Neuronal stem cell (in vitro differentiated cells): ENCODE results near the gene OSGIN1.
A peak's percentile ranks its signal among the peaks of the same experiment; 100 is the strongest.

Experiments
- DNase-seq: peaks from one replicate; pipeline ENCODE4 v3.0.0-alpha.2; 2013; ENCODE audit warnings: low spot score
- H2AFZ ChIP-seq: one replicate; pipeline ENCODE4 v1.6.1; 2013; ENCODE audit warnings: mild to moderate bottlenecking, low read length, inconsistent platforms
- H2AK5ac ChIP-seq: 2 replicates; pipeline ENCODE4 v1.6.1; 2013; ENCODE audit warnings: low read depth, mild to moderate bottlenecking, inconsistent platforms, low read length, moderate library complexity, mixed read lengths
- H2BK120ac ChIP-seq: 2 replicates; pipeline ENCODE4 v1.6.1; 2013; ENCODE audit warnings: low read depth, mild to moderate bottlenecking, inconsistent platforms, low read length, moderate library complexity, mixed read lengths
- H2BK12ac ChIP-seq: one replicate; pipeline ENCODE4 v1.6.1; 2013; ENCODE audit warnings: low read length, inconsistent platforms
- H2BK15ac ChIP-seq: 2 replicates; pipeline ENCODE4 v1.6.1; 2013; ENCODE audit warnings: mild to moderate bottlenecking, low read length, inconsistent platforms, mixed read lengths
- H2BK5ac ChIP-seq: one replicate; pipeline ENCODE4 v1.6.1; 2013; ENCODE audit warnings: inconsistent platforms, mild to moderate bottlenecking, low read length, moderate library complexity
- H3K14ac ChIP-seq: one replicate; pipeline ENCODE4 v1.6.1; 2013; ENCODE audit warnings: low read length, inconsistent platforms
- H3K18ac ChIP-seq: 2 replicates; pipeline ENCODE4 v1.6.1; 2013; ENCODE audit warnings: low read length, inconsistent platforms
- H3K23ac ChIP-seq: 2 replicates; pipeline ENCODE4 v1.6.1; 2013; ENCODE audit warnings: low read depth, mild to moderate bottlenecking, mixed read lengths, low read length, inconsistent platforms; ENCODE audit not compliant: poor library complexity
- H3K27ac ChIP-seq: replicated peaks from 3 replicates; pipeline ENCODE4 v1.5.1; 2013; ENCODE audit warnings: low read length, inconsistent platforms
- H3K27me3 ChIP-seq, 3 experiments: 2 replicates each; pipeline ENCODE4 v1.6.1; 2013; ENCODE audit warnings: low read length in 3 of 3, mild to moderate bottlenecking in 2 of 3, inconsistent platforms in 1 of 3, low read depth in 1 of 3, mixed read lengths in 1 of 3, moderate library complexity in 1 of 3; ENCODE audit not compliant: control insufficient read depth in 3 of 3, insufficient read depth in 3 of 3
- H3K36me3 ChIP-seq, 2 donors: replicated peaks in 1 of 2; 2 replicates each; pipeline ENCODE4 v1.6.1; 2013; ENCODE audit warnings: low read length in 2 of 2; ENCODE audit not compliant: control insufficient read depth in 2 of 2, insufficient read depth in 2 of 2
- H3K4ac ChIP-seq: 2 replicates; pipeline ENCODE4 v1.6.1; 2013; ENCODE audit warnings: inconsistent platforms, mild to moderate bottlenecking, low read length, moderate library complexity
- H3K4me1 ChIP-seq, 2 donors: 1 replicate in 1 of 2; 2 replicates in 1 of 2; pipeline ENCODE4 v1.6.1; 2013; ENCODE audit warnings: low read length in 2 of 2, low read depth in 1 of 2; ENCODE audit not compliant: control insufficient read depth in 2 of 2, insufficient read depth in 1 of 2
- H3K4me2 ChIP-seq: one replicate; pipeline ENCODE4 v1.6.1; 2013; ENCODE audit warnings: mild to moderate bottlenecking, low read length, inconsistent platforms; ENCODE audit not compliant: insufficient read depth, poor library complexity, severe bottlenecking
- H3K4me3 ChIP-seq, 2 donors: 2 replicates each; pipeline ENCODE4 v1.5.1; 2013; ENCODE audit warnings: low read length in 2 of 2, mild to moderate bottlenecking in 2 of 2, inconsistent platforms in 1 of 2, moderate library complexity in 1 of 2
- H3K79me1 ChIP-seq: one replicate; pipeline ENCODE4 v1.6.1; 2013; ENCODE audit warnings: low read depth, mild to moderate bottlenecking, inconsistent platforms, low read length, moderate library complexity
- H3K9ac ChIP-seq: one replicate; pipeline ENCODE4 v1.6.1; 2013; ENCODE audit warnings: mild to moderate bottlenecking, low read depth, low read length, inconsistent platforms; ENCODE audit not compliant: poor library complexity
- H3K9me3 ChIP-seq, 2 donors: replicated peaks in 1 of 2; 2 replicates each; pipeline versions ENCODE3 to v1.6.1; 2013; ENCODE audit warnings: low read length in 2 of 2, mild to moderate bottlenecking in 2 of 2, inconsistent platforms in 1 of 2, low read depth in 1 of 2, mixed read lengths in 1 of 2, moderate library complexity in 1 of 2; ENCODE audit not compliant: control insufficient read depth in 2 of 2, insufficient read depth in 1 of 2
- H4K8ac ChIP-seq: one replicate; pipeline ENCODE4 v1.6.1; 2013; ENCODE audit warnings: low read depth, mild to moderate bottlenecking, inconsistent platforms, low read length, moderate library complexity
- H4K91ac ChIP-seq: one replicate; pipeline ENCODE4 v1.6.1; 2013; ENCODE audit warnings: low read length, low read depth, mild to moderate bottlenecking, inconsistent platforms; ENCODE audit not compliant: poor library complexity
- WGBS, 2 donors: extraction: QIAGEN DNeasy Blood & Tissue Kit; methylation state at CpG; one replicate each; pipeline ENCODE4 v1.1.7; 2013; ENCODE audit warnings: missing lambda C conversion rate in 2 of 2, mixed read lengths in 1 of 2; ENCODE audit not compliant: insufficient read length in 2 of 2, insufficient replicate concordance in 1 of 2; ENCODE audit errors: extremely low coverage in 2 of 2; 5-methylcytosine and 5-hydroxymethylcytosine counted together

OSGIN1 gene

DNA sequence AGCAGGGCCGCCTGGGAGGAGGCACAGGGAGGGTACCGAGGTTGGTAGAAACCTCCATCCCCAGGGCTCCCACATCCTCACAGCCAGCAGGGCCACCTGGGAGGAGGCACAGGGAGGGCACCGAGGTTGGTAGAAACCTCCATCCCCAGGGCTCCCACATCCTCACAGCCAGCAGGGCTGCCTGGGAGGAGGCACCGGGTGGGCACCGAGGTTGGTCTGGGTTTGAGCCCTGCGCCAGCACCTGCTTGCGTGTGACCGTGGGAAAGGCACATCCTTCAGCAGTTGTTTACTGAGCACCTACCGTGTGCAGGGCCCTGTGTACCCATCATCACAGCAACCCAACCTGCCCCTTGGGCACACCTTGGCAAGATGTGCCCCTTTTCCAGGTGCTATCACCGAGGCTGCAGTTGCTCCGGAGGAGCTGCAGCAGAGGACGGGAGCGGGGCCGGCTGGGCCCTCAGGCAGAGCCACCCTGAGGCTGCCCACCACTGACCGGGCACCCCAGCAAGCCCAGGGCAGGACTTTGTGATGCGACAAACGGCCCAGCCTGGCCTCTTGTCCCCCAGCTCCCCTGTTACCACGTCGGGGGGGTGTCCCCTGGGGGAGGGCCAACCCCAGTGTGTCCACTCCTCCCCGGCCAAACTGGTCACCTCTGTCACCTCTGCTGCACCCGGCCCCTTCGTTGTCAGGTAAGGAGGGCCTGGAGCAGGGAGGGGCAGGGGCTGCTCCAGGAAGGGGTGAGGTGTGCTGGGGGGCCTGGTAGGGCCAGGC is 22.1 kb upstream of the OSGIN1 start:
- peak overlapping the region; percentile 56 for H3K14ac ChIP-seq
- no peak for DNase-seq
- no peak overlapping the region for H2AFZ ChIP-seq
- H3K4me3 ChIP-seq = no peak overlapping the region
- H3K4me1 ChIP-seq = peaks cover 0 to 4% of the 10 kb centered on the region in 2 donors
- H3K27ac ChIP-seq = no peak overlapping the region
- peak overlapping the region; percentile 21 for H3K9ac ChIP-seq
- no peaks in the 10 kb centered on the region for H3K36me3 ChIP-seq
- no peak overlapping the region for H3K4me2 ChIP-seq
- H3K18ac ChIP-seq = peak overlapping the region; percentile 28
- peaks cover 2% of the 10 kb centered on the region for H3K79me1 ChIP-seq
- no peaks in the 10 kb centered on the region for H3K9me3 ChIP-seq
- H4K91ac ChIP-seq = peak overlapping the region; percentile 30
- no peaks in the 10 kb centered on the region for H3K27me3 ChIP-seq
- no CpG with 5 or more reads among the region's 22 CpGs for WGBS, 2 donors
- no peak overlapping the region for H2BK5ac ChIP-seq
- H2BK120ac ChIP-seq = peak overlapping the region; percentile 47
- peak overlapping the region; percentile 85 for H3K23ac ChIP-seq
- H2BK15ac ChIP-seq = no peak overlapping the region
- no peak overlapping the region for H3K4ac ChIP-seq
- peak overlapping the region; percentile 3 for H4K8ac ChIP-seq
- peak overlapping the region; percentile 91 for H2AK5ac ChIP-seq
- peak overlapping the region; percentile 41 for H2BK12ac ChIP-seq

DNA sequence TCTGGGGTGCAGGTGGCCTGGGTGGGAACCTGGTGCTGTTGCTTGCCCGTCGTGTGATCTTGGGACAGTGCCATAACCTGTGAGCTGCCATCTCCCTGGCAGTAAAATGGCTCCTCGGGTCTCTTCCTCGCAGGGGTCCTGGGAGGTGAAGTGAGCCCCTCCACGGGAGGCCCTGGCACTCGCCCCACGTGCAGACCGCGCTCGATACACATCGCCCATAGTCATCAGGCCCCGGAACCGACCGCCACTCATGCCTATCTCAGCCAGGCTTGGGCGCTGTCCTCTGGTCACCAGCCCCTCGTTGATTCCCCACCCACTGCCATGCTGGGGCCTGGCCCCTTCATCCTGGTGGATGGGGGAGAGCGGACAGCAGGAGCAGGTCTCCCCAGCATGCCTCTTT is 21.5 kb upstream of the OSGIN1 start:
- Histone ChIP-seq H3K9me3 (no peaks in the 10 kb centered on the region), H2BK5ac (peak overlapping the region; percentile 66), H3K4ac (no peak overlapping the region), H3K4me3 (no peak overlapping the region), H3K27me3 (no peaks in the 10 kb centered on the region), H2BK120ac (peak overlapping the region; percentile 47), H3K18ac (peak overlapping the region; percentile 38), H4K91ac (no peak overlapping the region), H3K27ac (no peak overlapping the region), H2BK15ac (no peak overlapping the region), H4K8ac (peak overlapping the region; percentile 3), H3K9ac (peak overlapping the region; percentile 21), H3K14ac (peak overlapping the region; percentile 56), H2AFZ (no peak overlapping the region), H3K79me1 (peaks cover 2% of the 10 kb centered on the region), H3K36me3 (no peaks in the 10 kb centered on the region), H3K4me2 (no peak overlapping the region), H3K4me1 (peaks cover 0 to 3% of the 10 kb centered on the region in 2 donors), H2AK5ac (peak overlapping the region; percentile 37), H2BK12ac (peak overlapping the region; percentile 41), H3K23ac (peak overlapping the region; percentile 85)
- no CpG with 5 or more reads among the region's 17 CpGs for WGBS, 2 donors
- DNase-seq = no peak

- no peaks in the 10 kb centered on the region for H3K27me3 ChIP-seq
- peak overlapping the region; percentile 90 for H3K23ac ChIP-seq
- H2BK120ac ChIP-seq = no peak overlapping the region
- no peak overlapping the region for H3K27ac ChIP-seq
- H2AFZ ChIP-seq = no peak overlapping the region
- no CpG with 5 or more reads among the region's 11 CpGs for WGBS, 2 donors
- peak overlapping the region; percentile 46 for H3K18ac ChIP-seq
- DNase-seq = no peak
- H2BK12ac ChIP-seq = no peak overlapping the region
- H3K36me3 ChIP-seq = no peaks in the 10 kb centered on the region
- no peak overlapping the region for H3K14ac ChIP-seq
- no peaks in the 10 kb centered on the region for H3K4me1 ChIP-seq
- H2BK15ac ChIP-seq = no peak overlapping the region
- no peak overlapping the region for H3K9ac ChIP-seq
- peaks cover 0 to 4% of the 10 kb centered on the region in 2 donors for H3K9me3 ChIP-seq
- no peak overlapping the region for H3K4ac ChIP-seq
- no peak overlapping the region for H3K4me2 ChIP-seq
- peak overlapping the region; percentile 66 for H2BK5ac ChIP-seq
- H4K8ac ChIP-seq = no peak overlapping the region
- H3K4me3 ChIP-seq = no peak overlapping the region
- no peak overlapping the region for H4K91ac ChIP-seq
- peaks cover 2% of the 10 kb centered on the region for H3K79me1 ChIP-seq
- H2AK5ac ChIP-seq = peak overlapping the region; percentile 61
Measured at GRCh38 chr16:83932304-83932703, 20.7 kb upstream of the OSGIN1 start.

DNA sequence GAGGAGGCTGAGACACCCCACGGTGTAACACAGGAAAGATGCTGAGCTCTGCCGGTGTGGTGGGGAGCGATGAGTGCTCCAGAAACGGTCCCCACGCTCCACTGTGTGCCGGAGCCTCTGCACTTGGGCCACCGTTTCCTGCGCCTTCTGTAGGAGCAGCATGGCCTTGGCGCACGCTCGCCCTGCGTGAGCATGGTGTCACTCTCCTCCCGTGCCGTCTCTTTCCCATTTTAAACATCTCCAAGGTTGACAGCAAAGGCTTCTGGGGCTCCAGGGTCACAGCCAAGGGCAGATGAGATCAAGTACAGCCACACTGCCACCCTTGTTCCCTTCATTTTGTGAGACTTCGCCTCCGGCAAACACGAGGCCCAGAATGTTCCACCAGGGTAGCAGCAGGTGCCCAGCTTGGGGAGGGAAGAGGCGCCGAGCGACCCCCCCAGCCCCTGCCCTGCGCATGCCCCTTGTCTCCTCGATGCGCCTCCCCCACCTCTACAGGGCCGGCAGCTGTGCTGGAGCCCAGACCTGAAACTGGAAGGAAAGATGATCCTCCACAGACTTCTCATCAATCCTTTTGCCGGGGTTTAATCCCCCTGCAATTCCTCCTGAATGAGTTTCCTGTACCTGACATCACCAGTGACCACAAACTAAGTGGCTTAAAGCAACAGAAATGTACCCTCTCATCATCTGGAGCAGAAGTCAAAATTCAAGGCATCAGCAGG is 19.9 kb upstream of the OSGIN1 start:
- Histone ChIP-seq H2BK12ac (no peak overlapping the region), H3K18ac (peak overlapping the region; percentile 46), H4K91ac (no peak overlapping the region)

More for the DNA sequence above, 19.9 kb upstream of the OSGIN1 start:
- no peaks in the 10 kb centered on the region for H3K4me1 ChIP-seq
- H3K27me3 ChIP-seq = no peaks in the 10 kb centered on the region
- peaks cover 0 to 4% of the 10 kb centered on the region in 2 donors for H3K9me3 ChIP-seq
- H3K79me1 ChIP-seq = peaks cover 4% of the 10 kb centered on the region
- no peaks in the 10 kb centered on the region for H3K36me3 ChIP-seq
- no peak overlapping the region for H3K4ac ChIP-seq
- WGBS, 2 donors = no CpG with 5 or more reads among the region's 25 CpGs
- H3K4me2 ChIP-seq = no peak overlapping the region
- DNase-seq = no peak
- H3K23ac ChIP-seq = no peak overlapping the region
- H3K9ac ChIP-seq = no peak overlapping the region
- H2BK15ac ChIP-seq = peak overlapping the region; percentile 31
- H2AFZ ChIP-seq = no peak overlapping the region
- H2BK120ac ChIP-seq = no peak overlapping the region
- no peak overlapping the region for H3K4me3 ChIP-seq
- peak overlapping the region; percentile 17 for H3K14ac ChIP-seq
- peak overlapping the region; percentile 61 for H2AK5ac ChIP-seq
- H3K27ac ChIP-seq = no peak overlapping the region
- H4K8ac ChIP-seq = no peak overlapping the region
- peak overlapping the region; percentile 59 for H2BK5ac ChIP-seq
